Stimulated activated effector memory CD8-positive, alpha-beta T cell treated with anti-CD3 and anti-CD28 coated beads, Interleukin-12 subunit alpha, Interleukin-12 subunit beta, amount 100 ng/mL, for 72 hours (primary cell): ENCODE results near the gene ALKAL2.
A peak's percentile ranks its signal among the peaks of the same experiment; 100 is the strongest.
"Not testable (repeated sequence)": the region's sequence is repeated elsewhere in the genome, so short reads cannot be mapped to it uniquely, and the experiment has no call there.

ENCODE experiments used
- ATAC-seq: fragments of 150-1000 bp; cut with Tn5 transposase; 2 replicates; pipeline ENCODE4 v1.10.0; 2021
- DNase-seq, 2 donors: peaks; one replicate each; pipeline ENCODE4 v3.0.0; 2021 to 2022; ENCODE audit warnings: low spot score in 2 of 2
- H3K27ac Mint-ChIP-seq: one replicate; pipeline ENCODE4 v1.8.0; 2022; ENCODE audit warnings: mild to moderate bottlenecking, mixed read lengths
- H3K36me3 Mint-ChIP-seq: one replicate; pipeline ENCODE4 v1.8.0; 2022; ENCODE audit warnings: mild to moderate bottlenecking, mixed read lengths
- H3K4me1 Mint-ChIP-seq: one replicate; pipeline ENCODE4 v1.8.0; 2022; ENCODE audit warnings: mixed read lengths
- H3K4me3 Mint-ChIP-seq: one replicate; pipeline ENCODE4 v1.8.0; 2022; ENCODE audit warnings: mild to moderate bottlenecking, mixed read lengths
- H3K9me3 Mint-ChIP-seq: one replicate; pipeline ENCODE4 v1.8.0; 2022; ENCODE audit warnings: mixed read lengths

Gene ALKAL2, protein sequence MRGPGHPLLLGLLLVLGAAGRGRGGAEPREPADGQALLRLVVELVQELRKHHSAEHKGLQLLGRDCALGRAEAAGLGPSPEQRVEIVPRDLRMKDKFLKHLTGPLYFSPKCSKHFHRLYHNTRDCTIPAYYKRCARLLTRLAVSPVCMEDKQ

DNA sequence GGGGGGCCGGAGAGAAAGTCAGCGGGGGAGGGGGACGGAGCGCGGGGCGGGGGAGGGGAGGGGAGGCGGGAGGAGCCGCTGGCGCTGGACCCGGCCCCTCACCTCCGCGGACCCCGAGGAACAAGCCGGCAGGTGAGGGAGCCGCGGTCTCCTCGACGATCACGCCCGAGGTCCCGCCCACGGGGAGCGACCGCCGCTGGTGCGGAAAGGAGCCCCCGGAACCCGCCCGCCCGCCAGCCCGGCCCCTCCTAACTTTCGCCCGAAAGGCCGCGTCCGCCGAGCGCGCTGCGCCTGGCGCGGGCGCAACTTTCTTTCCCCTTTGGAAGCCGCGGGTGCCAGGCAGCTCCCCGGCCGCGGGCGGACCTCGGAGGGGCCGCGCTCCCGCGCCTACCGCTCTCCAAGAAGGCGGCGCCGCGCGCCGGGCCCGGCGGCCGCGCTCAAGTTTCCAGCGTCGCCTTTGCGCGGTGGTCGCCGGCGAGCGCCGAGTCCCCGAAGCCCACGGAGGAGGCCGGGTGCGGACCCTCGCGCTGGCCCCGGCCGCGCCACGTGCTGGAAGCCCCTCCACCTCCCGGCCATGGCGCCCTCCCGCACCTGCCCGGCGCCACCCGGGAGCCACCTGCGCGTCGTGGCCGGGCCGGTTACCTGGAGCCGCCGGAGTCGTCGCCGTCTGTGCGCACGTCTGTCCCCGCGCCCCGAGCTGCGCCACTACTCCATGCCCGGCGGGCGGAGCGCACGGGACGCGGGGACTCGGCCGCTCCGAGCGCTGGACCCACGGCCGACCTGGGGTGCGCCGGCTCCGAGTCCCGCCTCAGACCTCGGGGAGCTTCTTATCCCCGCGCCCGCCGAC lies at the start of gene ALKAL2:
TSS of gene ALKAL2 (minus strand) at position 181 of the 847 bp plus-strand sequence. CDS start 256 bp downstream, outside the sequence.
- Mint-ChIP-seq H3K4me3 (peak within 1 kb of the TSS; percentile 48), H3K36me3 (no peaks in the 10 kb centered on the region), H3K9me3 (no peaks in the 10 kb centered on the region), H3K27ac (no peak within 1 kb of the TSS), H3K4me1 (peaks cover 7% of the 10 kb centered on the region)
- DNase-seq (no peak), ATAC-seq (peak; percentile 24)

DNA sequence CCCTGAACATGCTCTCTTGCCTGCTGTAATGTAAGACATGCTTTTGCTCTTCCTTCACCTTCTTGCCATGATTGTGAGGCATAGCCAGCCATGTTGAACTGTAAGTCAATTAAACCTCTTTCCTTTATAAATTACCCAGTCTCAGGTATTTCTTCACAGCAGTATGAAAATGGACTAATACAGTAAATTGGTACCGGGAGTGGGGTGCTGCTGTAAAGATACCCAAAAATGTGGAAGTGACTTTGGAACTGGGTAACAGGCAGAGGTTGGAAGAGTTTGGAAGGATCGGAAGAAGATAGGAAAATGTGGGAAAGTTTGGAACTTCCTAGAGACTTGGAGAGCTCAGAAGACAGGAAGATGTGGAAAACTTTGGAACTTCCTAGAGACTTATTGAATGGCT lies 49.1 kb upstream of the ALKAL2 start:
- H3K4me3 Mint-ChIP-seq, ATAC-seq, H3K36me3 Mint-ChIP-seq, DNase-seq, H3K27ac Mint-ChIP-seq, H3K4me1 Mint-ChIP-seq: not testable (repeated sequence)
- H3K9me3 Mint-ChIP-seq, result peaks cover 12% of the 10 kb centered on the region

DNA sequence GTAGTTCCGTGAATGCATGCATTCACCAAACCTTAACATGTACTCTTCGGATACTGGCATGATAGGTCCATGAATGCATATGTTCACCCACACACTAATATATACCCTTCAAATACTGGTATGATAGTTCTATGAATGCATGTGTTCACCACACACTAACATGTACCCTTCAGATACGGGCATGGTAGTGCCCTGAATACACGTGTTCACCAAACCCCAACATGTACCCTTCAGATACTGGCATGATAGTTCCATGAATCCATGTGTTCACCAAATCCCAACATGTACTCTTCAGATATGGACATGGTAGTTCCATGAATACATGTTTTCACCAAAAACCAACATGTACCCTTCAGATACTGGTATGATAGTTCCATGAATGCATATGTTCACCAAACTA lies 48.5 kb upstream of the ALKAL2 start:
- H3K27ac Mint-ChIP-seq, result no peak overlapping the region

DNA sequence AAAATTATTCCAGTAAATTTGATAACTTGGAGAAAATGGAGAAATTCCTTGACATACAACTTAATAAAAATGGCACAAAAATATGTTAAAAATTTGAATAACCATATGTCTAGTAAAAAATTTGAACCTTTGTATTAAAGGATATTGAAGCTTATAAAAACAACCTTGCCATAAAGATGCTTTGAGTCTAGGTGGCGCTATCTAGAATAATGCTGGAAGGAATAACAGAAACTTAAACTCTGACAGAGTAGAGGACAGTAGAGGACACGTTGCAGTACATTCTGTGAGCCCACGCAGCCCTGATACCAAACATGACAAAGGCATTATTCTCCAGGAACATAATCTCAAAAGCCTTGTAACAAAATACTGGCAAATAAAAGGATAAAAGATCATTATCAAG lies 44.7 kb upstream of the ALKAL2 start:
- no peaks in the 10 kb centered on the region for H3K36me3 Mint-ChIP-seq
- ATAC-seq, result no peak
- no peak for DNase-seq
- no peak overlapping the region for H3K27ac Mint-ChIP-seq
- H3K9me3 Mint-ChIP-seq, result peaks cover 14% of the 10 kb centered on the region
- no peaks in the 10 kb centered on the region for H3K4me1 Mint-ChIP-seq
- no peak overlapping the region for H3K4me3 Mint-ChIP-seq

More for the DNA sequence above, 48.5 kb upstream of the ALKAL2 start:
- Mint-ChIP-seq H3K9me3 (peaks cover 12% of the 10 kb centered on the region), H3K36me3 (no peaks in the 10 kb centered on the region), H3K4me1 (no peaks in the 10 kb centered on the region), H3K4me3 (no peak overlapping the region)
- ATAC-seq, result no peak
- DNase-seq, result no peak

DNA sequence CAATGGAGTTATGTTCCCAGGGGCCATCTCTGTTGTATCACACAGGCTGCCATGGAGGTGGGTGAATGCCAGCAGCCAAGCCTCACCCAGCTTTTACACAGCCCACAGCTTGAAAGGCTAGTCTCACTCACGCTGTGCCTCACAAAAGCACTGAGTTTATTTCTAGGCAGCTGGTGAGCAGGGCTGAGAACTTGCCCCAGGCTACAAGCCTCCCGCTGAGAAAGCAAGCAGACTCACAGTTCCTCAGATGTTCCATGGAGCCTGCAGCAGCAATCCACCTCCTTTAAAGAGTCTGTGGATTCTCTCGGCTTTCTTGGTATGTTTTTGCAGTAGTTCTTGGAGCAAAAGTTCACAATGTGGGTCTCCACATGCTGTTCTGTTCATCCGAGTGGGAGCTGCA lies 40.9 kb upstream of the ALKAL2 start:
- Mint-ChIP-seq H3K36me3 (no peaks in the 10 kb centered on the region), H3K27ac (no peak overlapping the region), H3K9me3 (peaks cover 8% of the 10 kb centered on the region), H3K4me3 (no peak overlapping the region), H3K4me1 (no peaks in the 10 kb centered on the region)
- ATAC-seq, result no peak
- no peak for DNase-seq

DNA sequence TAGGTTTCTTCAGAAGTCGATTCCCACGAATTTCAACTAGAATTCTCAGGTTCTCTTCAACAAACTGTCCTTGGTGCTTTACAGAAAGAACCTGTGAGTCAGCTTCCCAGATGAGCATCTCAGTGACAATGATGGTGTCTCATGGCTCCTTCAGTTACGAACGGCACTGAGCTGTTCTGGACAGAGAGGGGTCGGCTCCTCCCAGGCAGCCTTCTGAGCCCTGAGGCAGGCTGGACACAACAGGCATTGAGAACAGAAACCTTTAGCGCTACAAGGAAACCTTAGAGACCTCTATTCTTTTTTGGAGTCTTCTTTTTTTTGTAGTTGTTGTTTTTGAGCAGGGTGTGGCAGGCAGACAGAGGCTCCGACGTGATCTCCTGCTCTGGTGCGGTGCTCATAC lies 35.1 kb upstream of the ALKAL2 start:
- Mint-ChIP-seq H3K36me3 (peaks cover 24% of the 10 kb centered on the region), H3K4me1 (peaks cover 19% of the 10 kb centered on the region), H3K27ac (no peak overlapping the region), H3K4me3 (no peak overlapping the region), H3K9me3 (peaks cover 6% of the 10 kb centered on the region)
- ATAC-seq (no peak), DNase-seq (no peak)

DNA sequence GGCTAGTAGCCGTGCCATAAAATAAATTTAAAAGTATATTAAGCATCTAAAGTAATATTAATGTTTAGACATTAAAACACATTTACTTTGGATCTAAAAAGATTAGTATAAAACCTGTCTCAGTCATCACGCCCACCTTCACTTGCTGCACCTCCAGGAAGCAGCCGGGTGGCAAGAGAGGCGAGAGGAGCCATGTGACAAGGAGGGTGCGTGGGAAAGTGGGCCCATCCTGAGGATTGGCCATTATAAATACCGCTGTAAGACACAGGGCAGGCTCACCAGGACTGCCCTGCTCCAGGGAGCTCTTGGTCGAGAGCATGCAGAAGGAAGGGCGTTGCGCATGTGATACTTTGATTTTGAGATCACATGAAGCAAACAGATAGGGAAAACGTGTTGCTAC lies 34.4 kb upstream of the ALKAL2 start:
- ATAC-seq, result no peak
- no peak overlapping the region for H3K4me3 Mint-ChIP-seq

DNA sequence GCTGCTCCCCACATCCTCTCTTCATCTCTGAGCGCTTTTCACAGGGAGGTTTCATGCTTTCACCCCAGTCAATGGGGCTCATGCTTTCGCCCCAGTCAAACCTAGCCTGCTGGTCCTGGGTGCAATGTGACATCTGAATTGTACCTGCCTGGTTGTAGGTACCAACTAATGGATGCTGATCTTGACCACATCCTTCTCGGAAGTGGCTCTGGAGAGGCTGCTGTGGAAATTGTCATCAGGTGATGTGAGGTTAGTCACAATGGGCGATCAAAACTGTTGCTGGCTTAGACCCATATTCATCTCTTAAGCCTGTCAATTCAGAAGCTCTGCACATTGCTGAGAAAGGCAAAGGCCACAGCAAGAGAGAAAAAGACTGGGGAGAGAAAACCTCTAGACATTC lies 32.7 kb upstream of the ALKAL2 start:
- Mint-ChIP-seq H3K4me3 (no peak overlapping the region), H3K4me1 (peaks cover 30% of the 10 kb centered on the region), H3K36me3 (peaks cover 28% of the 10 kb centered on the region), H3K27ac (peak overlapping the region; percentile 67), H3K9me3 (no peaks in the 10 kb centered on the region)
- ATAC-seq (no peak), DNase-seq (no peak)

More for the DNA sequence above, 34.4 kb upstream of the ALKAL2 start:
- no peak overlapping the region for H3K27ac Mint-ChIP-seq
- H3K9me3 Mint-ChIP-seq, result peaks cover 6% of the 10 kb centered on the region
- peaks cover 28% of the 10 kb centered on the region for H3K36me3 Mint-ChIP-seq
- peaks cover 26% of the 10 kb centered on the region for H3K4me1 Mint-ChIP-seq
- no peak for DNase-seq

DNA sequence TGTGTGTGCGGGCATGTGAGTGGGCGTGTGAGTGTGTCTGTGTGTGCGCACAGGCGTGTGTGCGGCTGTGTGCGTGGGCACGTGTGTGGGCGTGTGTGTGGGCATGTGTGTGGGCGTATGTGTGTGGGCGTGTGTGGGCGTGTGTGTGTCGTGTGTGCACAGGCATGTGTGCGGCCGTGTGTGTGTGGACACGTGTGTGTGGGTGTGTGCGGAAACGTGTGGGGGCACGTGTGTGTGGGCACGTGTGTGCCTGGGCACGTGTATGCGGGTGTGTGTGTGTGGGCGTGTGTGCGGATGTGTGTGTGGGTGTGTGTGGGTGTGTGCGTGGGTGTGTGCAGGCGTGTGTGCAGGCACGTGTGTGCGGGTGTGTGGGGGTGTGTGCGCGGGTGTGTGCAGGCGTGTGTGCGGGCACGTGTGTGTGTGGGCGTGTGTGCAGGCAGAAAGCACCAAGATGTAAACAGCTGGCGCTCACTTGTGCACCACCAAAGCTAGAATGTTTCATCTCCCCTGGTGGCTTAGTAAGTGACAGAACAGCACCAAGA lies 31.2 kb upstream of the ALKAL2 start:
- DNase-seq (no peak), ATAC-seq (no peak)
- H3K36me3 Mint-ChIP-seq, result peaks cover 28% of the 10 kb centered on the region
- H3K4me1 Mint-ChIP-seq, result peaks cover 30% of the 10 kb centered on the region
- peak overlapping the region; percentile 99 for H3K27ac Mint-ChIP-seq
- peak overlapping the region; percentile 61 for H3K4me3 Mint-ChIP-seq
- H3K9me3 Mint-ChIP-seq, result no peaks in the 10 kb centered on the region

DNA sequence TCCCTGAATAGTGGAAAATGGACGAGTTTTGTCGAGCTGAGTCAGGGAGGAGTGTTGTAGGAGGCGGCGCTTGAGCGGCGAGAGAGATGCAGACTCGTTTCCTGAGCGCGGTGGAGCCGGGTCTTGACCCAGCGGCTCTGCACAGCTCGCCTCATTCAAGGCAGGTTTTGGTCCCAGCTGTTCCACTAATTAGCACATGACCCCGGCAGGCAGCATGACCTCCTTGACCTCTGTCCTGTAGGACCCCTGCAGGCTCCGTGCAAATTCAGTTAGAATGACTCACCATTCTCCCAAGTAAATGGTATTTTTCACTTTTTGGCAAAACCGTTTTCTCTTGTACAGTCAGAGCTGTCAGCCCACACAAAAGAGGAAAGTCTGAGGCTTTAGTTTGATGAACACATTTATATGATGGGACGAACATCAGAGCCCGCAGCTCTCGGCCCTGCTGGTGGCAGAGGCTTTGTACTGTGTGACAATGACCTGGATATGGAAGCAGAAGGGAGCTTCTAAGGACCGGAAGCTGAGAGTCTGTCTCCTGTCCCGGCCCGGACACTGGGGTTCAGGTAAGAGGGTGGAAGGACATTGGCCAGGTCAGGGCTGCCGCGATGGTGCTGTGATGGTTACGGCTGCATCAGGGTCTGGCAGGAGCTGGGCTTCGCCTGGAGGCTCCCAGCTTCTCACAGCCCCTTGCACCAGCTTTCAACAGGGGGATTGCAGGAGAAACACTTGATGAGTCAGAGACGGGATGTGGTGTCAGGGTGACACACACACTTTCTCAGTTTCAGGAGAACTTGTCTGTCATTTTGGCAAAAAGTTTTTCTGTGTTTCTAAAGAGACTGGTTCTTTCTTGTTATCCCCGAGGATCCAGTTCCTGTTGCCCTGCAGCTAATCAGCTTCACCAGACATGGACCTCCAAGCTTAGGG lies 29.9 kb upstream of the ALKAL2 start:
- H3K4me1 Mint-ChIP-seq, result peaks cover 30% of the 10 kb centered on the region
- peak overlapping the region; percentile 61 for H3K4me3 Mint-ChIP-seq
- H3K27ac Mint-ChIP-seq, result peak overlapping the region; percentile 99
- no peaks in the 10 kb centered on the region for H3K9me3 Mint-ChIP-seq
- peak; percentile 87 for ATAC-seq
- H3K36me3 Mint-ChIP-seq, result peaks cover 28% of the 10 kb centered on the region
- DNase-seq, result peak in 1 of 2 donors; percentile 72

DNA sequence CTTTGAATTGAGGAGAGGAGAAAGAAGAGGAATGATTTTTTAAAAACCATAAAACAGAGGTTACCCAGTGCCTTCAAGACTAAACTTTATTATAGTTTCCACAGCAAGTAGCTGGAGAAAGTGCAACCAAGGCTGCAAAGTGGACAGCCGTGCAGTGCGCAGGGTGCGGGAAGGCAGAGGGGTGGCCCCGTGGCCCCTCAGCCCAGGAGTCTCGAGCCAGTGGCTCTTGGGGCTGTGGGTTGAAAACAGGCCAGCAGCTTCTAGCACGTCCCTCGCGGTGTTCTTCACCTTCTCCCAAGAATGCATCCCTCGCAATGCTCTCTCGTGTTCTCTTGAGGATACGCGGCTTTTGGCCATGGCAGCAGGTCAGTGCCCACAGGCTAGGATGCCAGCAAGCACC lies 28.5 kb upstream of the ALKAL2 start:
- ATAC-seq (no peak), DNase-seq (no peak)
- H3K36me3 Mint-ChIP-seq, result peaks cover 28% of the 10 kb centered on the region
- no peak overlapping the region for H3K4me3 Mint-ChIP-seq
- no peaks in the 10 kb centered on the region for H3K9me3 Mint-ChIP-seq
- peaks cover 30% of the 10 kb centered on the region for H3K4me1 Mint-ChIP-seq
- no peak overlapping the region for H3K27ac Mint-ChIP-seq

DNA sequence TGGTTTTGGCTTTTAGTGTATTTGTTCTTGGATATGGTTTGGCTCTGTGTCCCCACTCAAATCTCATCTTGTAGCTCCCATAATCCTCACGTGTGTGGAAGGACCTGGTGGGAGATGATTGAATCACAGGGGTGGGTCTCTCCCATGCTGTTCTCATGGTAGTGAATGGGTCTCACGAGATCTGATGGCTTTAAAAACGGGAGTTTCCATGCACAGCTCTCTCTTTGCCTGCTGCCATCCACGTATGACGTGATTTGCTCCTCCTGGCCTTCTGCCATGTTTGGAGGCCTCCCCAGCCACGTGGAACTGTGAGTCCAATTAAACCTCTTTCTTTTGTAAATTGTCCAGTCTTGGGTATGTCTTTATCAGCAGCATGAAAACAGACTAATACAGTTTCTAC lies 28.0 kb upstream of the ALKAL2 start:
- H3K4me3 Mint-ChIP-seq, ATAC-seq, H3K9me3 Mint-ChIP-seq, DNase-seq, H3K27ac Mint-ChIP-seq: not testable (repeated sequence)
- Mint-ChIP-seq H3K36me3 (peaks cover 28% of the 10 kb centered on the region), H3K4me1 (peaks cover 30% of the 10 kb centered on the region)

DNA sequence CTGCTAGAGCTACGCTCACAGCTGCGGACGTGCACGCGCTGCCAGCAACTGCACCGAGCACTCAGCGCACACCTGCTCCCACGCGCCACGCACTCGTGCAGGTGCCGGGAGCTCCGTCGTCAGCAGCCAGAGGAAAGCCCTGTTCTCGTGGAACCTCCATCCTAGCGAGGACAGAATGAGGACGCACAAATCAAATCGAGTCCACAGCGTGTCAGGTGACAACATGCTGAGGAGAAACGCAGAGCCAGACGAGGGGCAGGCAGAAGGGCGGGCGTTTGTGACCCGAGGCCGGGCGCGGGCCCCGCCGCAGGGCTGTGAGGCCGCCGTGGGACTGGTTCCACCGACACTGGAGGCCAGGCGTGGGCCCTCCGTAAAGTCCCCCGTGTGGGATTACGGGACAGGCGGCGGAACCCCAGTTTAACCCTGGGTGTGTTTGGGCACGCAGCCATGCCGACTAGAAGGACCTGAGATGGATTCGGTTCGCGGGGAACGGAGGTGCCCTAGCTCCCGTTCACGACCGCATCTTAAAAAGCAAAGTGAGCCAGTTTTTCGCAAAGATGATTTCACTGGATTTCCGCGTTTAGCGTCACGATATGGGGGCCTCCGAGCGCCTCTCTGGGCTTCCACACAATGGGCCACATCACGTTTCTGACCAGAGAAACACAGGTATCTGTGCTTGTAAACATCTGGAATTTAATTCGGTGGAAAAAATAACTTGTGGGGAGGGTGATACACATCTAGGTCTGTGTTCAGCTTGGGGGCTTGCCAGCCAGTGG lies 26.9 kb upstream of the ALKAL2 start:
- Mint-ChIP-seq H3K27ac (no peak overlapping the region), H3K9me3 (no peaks in the 10 kb centered on the region), H3K4me3 (no peak overlapping the region), H3K4me1 (peaks cover 24% of the 10 kb centered on the region), H3K36me3 (peaks cover 20% of the 10 kb centered on the region)
- ATAC-seq (no peak), DNase-seq (no peak)

DNA sequence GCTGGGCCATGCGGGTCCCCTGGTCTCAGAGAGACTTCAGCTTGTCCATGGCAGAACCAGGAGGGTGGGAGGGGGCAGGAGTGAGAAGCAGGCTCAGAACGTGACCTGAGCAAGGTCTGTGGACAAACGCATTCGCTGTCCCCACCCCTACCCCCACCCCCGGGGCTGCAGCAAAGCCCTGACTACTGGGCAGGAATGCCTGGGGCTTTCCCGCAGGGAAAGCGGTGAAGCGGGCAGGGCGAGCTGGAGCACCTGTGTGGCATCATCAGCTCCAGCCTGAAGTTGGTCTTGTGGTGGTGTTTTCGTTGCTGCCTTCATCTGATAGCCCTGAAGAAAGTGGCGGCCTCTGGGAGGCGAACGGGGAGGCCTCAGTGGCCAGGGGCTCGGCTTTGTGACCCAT lies 26.1 kb upstream of the ALKAL2 start:
- H3K4me1 Mint-ChIP-seq, result peaks cover 24% of the 10 kb centered on the region
- DNase-seq (no peak), ATAC-seq (no peak)
- no peak overlapping the region for H3K4me3 Mint-ChIP-seq
- no peaks in the 10 kb centered on the region for H3K9me3 Mint-ChIP-seq
- peaks cover 13% of the 10 kb centered on the region for H3K36me3 Mint-ChIP-seq
- no peak overlapping the region for H3K27ac Mint-ChIP-seq
